ENCODE measurements around the gene PLEKHA8.

GRCh38 chr7:30080818-30081217 is 52.6 kb downstream of the PLEKHA8 start:
- TF ChIP-seq NR2C2 (CRISPR knock-in tag; IDR thresholded peaks at IDR 0.05) (no peak), RELA (CRISPR knock-in tag; IDR thresholded peaks at IDR 0.05; ENCODE audit: borderline replicate concordance) (no peak), STAT6 (CRISPR knock-in tag; conservative IDR thresholded peaks at IDR 0.05; ENCODE audit: low read depth) (no peak), ATF1 (CRISPR knock-in tag; IDR thresholded peaks at IDR 0.05) (no peak), CBFB (CRISPR knock-in tag; IDR thresholded peaks at IDR 0.05; ENCODE audit: low read depth) (no peak), FOXP4 (CRISPR knock-in tag; IDR thresholded peaks at IDR 0.05) (no peak), CTCF (IDR thresholded peaks at IDR 0.05) (no peak), SP1 (CRISPR knock-in tag; conservative IDR thresholded peaks at IDR 0.05) (no peak), E2F4 (CRISPR knock-in tag; IDR thresholded peaks at IDR 0.05; ENCODE audit: borderline replicate concordance, low read depth) (no peak), ZBTB21 (CRISPR knock-in tag; IDR thresholded peaks at IDR 0.05; ENCODE audit: borderline replicate concordance) (no peak)
